GM19438 (cell line): ENCODE data around the gene PARD6B.
"Not testable (repeated sequence)": the region's sequence is repeated elsewhere in the genome, so short reads cannot be mapped to it uniquely, and the experiment has no call there.

Source experiments
- ATAC-seq: cut with Tn5 transposase; IDR thresholded peaks from one replicate; pipeline ENCODE4 v1.9.1; 2021; ENCODE audit warnings: low read depth; ENCODE audit not compliant: unreplicated experiment

PARD6B gene

GRCh38 chr20:50737352-50737751 lies 6.0 kb downstream of the PARD6B start:
- ATAC-seq = no peak

GRCh38 chr20:50743087-50743486 lies 11.7 kb downstream of the PARD6B start:
- no peak for ATAC-seq

- no peak for ATAC-seq
These were observed 12.9 kb downstream of the PARD6B start for GRCh38 chr20:50744143-50744792.

DNA sequence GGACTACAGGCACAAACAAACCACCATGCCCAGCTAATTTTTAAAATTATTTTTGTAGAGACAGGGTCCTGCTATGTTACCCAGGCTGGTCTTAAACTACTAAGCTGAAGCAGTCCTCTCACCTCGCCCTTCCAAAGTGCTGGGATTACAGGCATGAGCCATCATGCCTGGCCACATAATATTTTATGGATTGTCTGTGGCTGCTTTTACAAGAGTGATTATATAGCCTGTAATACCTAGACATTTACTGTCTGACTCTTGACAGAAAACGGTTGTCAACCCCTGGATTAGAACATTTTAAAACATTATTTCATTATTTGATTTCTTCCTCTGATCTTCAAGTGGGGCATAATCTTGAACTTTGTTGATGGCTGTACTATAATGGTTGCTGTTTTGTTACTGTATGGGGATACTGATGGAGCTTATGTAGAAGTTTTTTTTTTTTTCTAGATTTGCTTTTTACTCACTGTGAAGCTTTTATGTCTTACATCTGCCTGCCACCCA lies 14.3 kb downstream of the PARD6B start:
- no peak for ATAC-seq

GRCh38 chr20:50746138-50746940 lies 15.0 kb downstream of the PARD6B start:
- ATAC-seq = no peak

- no peak for ATAC-seq
These were observed 15.9 kb downstream of the PARD6B start for GRCh38 chr20:50747275-50747674.

DNA sequence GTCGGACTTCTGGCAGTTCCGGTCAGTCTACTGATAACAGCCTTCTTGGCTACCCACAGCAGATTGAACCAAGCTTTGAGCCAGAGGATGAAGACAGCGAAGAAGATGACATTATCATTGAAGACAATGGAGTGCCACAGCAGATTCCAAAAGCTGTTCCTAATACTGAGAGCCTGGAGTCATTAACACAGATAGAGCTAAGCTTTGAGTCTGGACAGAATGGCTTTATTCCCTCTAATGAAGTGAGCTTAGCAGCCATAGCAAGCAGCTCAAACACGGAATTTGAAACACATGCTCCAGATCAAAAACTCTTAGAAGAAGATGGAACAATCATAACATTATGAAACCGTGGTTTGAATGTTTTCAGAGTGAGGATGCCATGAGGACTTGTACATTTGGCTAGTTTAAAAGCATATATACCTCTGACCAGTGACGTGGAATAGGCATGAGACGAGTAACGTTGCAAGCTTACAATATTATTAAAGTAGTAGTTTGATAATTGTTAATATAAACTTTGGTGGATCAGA lies 18.8 kb downstream of the PARD6B start:
- ATAC-seq = no peak

DNA sequence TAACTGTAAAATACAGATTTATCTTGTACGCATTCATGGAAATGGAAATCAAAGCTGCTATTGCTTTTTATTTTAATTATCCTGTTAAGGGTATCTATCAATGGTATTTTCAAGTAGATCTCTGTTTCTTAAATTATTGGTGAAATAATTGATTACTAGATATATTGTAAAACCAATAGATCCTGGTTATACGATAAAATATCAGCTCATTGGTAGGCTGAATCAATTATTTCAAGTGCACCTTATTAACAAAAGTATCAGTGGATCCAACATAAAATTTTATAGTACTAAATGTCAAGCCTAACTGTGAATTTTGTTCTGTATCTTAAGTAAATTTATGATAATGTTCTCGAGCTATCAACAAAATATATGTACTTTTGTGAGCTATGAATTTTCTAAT lies 21.8 kb downstream of the PARD6B start:
- no peak for ATAC-seq

DNA sequence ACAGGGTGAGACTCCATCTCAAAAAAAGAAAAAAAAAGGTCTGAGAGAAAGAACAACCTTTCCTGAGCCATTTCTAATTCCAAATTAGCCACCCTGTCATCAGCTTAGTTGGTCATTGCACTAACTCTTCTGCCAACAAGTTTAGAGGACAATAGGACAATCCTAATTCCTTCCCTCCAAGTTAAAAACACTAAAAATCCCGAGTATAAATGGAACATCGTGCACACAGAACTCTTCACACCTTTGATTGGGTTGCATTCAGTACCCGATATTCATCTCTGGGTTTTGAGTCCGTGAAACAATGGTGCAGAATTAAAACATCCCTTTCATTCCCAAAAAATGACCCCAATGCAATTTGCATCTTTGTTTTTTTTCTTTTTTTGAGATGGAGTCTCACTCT lies 23.0 kb downstream of the PARD6B start:
- no peak for ATAC-seq

DNA sequence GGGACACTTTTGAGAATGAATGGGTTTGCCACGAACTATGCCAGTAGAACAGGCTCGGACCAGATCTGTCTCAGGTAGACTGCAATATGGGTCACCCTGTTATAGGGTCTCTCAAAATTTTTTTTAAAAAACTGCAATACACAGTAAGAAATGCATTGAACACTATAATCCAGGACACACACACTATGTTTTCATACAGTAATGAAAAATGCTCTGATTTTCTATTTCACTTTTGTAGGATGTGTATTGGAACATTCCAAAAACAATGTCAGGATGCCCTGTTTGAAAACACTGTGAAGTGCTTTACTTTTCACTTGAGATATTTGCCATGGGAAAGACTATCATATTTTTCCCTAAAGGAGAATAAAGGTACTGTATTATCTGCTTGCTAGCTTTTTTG lies 25.1 kb downstream of the PARD6B start:
- no peak for ATAC-seq

DNA sequence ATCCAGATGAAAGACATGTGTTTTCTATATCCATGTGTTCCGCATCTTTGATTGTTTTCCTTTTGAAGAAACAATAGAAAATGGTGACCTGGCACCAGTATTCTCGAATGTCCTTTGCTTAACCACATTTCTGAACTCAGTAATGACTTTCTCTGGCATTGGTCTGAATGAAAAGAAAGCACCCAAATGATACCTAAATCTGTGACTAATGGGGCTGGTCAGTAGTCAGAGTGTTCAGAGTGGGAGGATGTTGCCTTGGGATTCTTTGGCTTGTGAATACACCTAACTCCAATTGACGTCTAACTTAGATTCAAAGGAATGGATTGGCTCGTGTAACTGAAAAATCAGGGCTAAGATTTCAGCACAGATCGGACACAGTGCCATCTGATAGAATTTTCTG lies 27.1 kb downstream of the PARD6B start:
- no peak for ATAC-seq

GRCh38 chr20:50758992-50759391 lies 27.6 kb downstream of the PARD6B start:
- no peak for ATAC-seq

DNA sequence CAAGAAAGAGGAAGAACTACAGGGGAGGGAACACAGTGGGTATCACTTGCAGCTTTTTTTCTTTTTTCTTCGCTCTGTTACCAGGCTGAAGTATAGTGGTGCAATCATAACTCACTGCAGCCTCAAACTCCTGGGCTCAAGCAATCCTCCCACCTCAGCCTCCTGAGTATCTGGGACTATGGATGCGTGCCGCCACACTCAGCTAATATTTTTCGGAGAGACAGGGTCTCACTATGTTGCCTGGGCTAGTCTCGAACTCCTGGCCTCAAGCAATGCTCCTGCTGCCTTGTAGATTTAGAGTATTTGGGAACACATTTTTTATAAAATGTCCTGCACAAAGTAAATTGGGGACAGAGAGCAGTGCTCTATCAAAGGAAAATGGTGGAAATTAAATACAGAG lies 28.3 kb downstream of the PARD6B start:
- ATAC-seq = no peak

DNA sequence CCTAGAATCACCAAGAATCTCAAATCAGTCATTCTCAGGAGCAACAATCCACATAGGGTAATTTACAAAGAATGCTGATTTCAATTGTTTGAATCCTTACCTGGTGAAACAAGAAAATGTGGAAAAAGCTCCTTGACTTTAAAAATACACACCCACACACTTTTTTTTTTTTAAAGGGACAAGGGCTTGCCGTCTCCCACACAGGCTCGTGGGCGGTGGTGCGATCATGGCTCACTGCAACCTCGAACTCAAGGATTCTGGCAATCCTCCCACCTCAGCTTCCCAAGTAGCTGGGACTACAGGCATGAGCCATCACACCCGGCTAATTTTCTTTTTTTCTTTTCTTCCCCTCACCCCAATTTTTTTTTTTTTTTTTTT lies 30.7 kb downstream of the PARD6B start:
- ATAC-seq = no peak

GRCh38 chr20:50762435-50763220 lies 31.2 kb downstream of the PARD6B start:
- no peak for ATAC-seq

DNA sequence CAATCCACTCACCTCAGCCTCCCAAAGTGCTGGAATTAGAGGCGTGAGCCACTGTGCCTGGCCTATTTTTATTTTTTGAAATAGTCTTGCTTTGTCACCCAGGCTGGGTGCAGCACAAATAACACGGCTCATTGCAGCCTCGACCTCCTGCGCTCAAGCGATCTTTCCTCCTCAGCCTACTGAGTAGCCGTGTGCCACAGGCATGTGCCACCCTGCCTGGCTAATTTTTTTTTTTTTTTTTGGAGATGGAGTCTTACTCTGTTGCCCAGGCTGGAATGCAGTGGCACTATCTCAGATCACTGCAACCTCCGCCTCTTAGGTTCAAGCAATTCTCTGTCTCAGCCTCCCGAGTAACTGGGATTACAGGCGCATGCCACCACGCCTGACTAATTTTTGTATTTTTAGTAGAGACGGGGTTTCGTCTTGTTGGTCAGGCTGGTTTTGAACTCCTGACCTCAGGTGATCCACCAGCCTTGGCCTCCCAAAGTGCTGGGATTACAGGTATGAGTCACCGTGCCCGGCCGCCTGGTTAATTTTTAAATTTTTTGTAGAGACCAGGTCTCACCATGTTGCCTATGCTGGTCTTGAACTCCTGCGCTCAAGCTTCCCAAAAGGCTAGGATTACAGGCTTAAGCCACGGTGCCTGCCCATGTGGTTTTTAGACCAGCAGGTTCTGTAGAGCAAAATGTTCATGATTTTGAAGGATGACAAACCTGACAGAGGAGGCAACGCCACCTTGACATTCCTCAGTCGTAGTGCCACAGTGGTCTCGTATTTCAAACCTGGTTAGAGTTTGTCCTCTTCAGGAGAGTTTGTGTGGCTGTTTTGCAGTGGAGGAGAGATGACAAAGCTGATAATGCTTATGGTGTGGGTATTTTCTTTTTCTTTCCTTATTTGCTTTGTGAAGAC lies 32.4 kb downstream of the PARD6B start:
- ATAC-seq = not testable (repeated sequence)

DNA sequence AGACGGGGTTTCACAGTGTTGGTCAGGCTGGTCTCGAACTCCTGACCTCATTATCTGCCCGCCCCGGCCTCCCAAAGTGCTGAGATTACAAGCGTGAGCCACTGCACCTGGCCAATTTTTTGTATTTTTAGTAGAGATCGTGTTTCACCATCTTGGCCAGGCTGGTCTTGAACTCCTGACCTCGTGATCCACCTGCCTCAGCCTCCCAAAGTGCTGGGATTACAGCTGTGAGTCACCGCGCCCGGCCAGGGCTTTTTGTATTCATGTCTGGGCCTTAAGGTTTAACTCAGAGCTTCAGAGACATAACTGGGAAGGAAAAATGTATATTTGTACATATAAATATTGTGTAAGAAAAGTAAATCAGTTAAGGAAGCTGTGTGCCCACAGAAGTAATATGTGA lies 33.9 kb downstream of the PARD6B start:
- ATAC-seq = not testable (repeated sequence)

DNA sequence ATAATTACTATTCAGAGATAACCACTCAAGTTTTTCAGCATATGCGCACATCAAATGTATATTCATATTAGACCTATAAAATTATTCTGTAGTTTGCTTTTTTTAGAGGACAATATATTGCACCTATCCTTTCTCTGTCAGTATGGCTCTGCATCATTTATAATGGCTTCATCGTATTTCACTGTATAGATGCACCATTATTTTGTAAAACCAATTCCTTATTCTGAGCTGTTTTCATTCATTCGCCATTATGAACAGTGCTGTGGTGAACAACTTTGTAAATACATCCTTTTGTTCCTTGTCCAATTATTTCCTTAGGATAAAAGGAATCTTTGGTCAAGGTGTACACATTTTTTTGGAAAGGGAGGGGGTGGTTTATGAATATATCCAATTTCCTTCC lies 34.3 kb downstream of the PARD6B start:
- ATAC-seq = no peak

DNA sequence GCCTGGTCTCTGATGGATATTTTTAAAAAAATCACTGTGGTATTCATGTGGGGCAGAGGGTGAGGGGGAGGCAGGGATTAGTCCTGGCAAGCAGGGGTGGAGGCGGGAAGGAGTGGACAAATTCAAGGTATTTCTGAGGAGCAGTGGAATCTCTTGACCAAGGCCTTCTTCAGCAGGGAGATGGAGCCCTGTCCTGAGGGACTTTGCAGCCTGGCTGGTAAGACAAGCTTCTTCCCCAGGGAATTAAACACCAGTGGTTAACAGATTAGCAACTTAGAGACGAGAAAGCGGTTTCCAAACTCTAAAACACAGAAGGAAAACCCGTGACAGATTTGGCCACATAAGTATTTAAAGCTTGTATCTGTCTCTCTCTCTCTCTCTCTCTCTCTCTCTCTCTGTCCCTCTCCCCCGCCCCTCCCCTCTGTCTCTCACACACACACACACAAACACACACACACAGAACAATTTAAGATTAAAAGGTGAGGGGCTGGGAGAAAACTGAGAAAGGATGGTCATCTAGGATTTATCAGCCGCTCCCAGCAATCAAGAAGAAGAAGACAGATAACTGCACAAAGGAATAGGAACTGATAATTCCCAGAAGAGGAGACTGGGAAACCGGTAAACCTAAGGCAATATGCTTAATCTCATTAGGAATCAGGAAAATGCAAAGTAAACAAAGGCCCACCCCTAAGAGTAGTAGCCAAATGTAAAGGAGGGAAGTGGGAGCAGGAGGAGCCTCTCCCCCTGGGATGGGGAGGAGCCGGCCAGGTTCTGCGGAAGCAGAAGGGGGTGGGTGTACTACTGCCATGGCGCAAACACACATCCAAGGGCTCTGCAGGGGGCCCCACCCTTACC lies 35.8 kb downstream of the PARD6B start:
- not testable (repeated sequence) for ATAC-seq
